Liver (tissue), 9 donors: ENCODE results near the gene CDC42SE2. TPM values are rescaled to one million over a fixed set of nuclear protein-coding genes. Genes with fewer than 3 reads are reported as not detected.

ENCODE experiments used
- DNase-seq: peaks from one replicate; pipeline ENCODE4 v3.0.0-alpha.2; 2017; ENCODE audit warnings: low spot score
- H3K27ac ChIP-seq, 2 donors: one replicate each; pipeline ENCODE4 v1.7.0; 2013; ENCODE audit warnings: inconsistent platforms in 2 of 2, low read length in 2 of 2, control low read depth in 1 of 2, low read depth in 1 of 2, mild to moderate bottlenecking in 1 of 2
- H3K27me3 ChIP-seq, 4 donors: one replicate each; pipeline versions ENCODE4 v1.6.1 to v1.7.0; 2013; ENCODE audit warnings: low read length in 3 of 4, inconsistent platforms in 1 of 4, mild to moderate bottlenecking in 1 of 4, moderate library complexity in 1 of 4; ENCODE audit not compliant: control insufficient read depth in 4 of 4, insufficient read depth in 4 of 4
- H3K36me3 ChIP-seq, 4 donors: one replicate each; pipeline versions ENCODE4 v1.6.1 to v1.7.0; 2013; ENCODE audit warnings: low read length in 3 of 4, mild to moderate bottlenecking in 3 of 4, low read depth in 1 of 4, moderate library complexity in 1 of 4; ENCODE audit not compliant: control insufficient read depth in 4 of 4, insufficient read depth in 3 of 4
- H3K4me1 ChIP-seq, 4 donors: one replicate each; pipeline versions ENCODE4 v1.6.1 to v1.7.0; 2013; ENCODE audit warnings: low read length in 3 of 4, mild to moderate bottlenecking in 3 of 4, moderate library complexity in 1 of 4; ENCODE audit not compliant: control insufficient read depth in 4 of 4, insufficient read depth in 4 of 4
- H3K4me3 ChIP-seq, 3 donors: one replicate each; pipeline versions ENCODE4 v1.6.1 to v1.7.0; 2013; ENCODE audit warnings: low read length in 3 of 3, control low read depth in 1 of 3, low read depth in 1 of 3, mild to moderate bottlenecking in 1 of 3
- H3K9ac ChIP-seq, 2 donors: one replicate each; pipeline ENCODE4 v1.7.0; 2013; ENCODE audit warnings: low read length in 2 of 2, mild to moderate bottlenecking in 2 of 2, moderate library complexity in 2 of 2, control low read depth in 1 of 2, low read depth in 1 of 2
- H3K9me3 ChIP-seq, 4 donors: one replicate each; pipeline versions ENCODE4 v1.6.1 to v1.7.0; 2013; ENCODE audit warnings: low read length in 3 of 4; ENCODE audit not compliant: control insufficient read depth in 4 of 4
- EGR1 ChIP-seq, 2 donors: IDR thresholded peaks; 2 replicates each; pipeline ENCODE4 v1.6.1; 2016 to 2018; ENCODE audit warnings: antibody characterized with exemption in 2 of 2, low read depth in 2 of 2
- FOXA1 ChIP-seq: IDR thresholded peaks from 2 replicates; pipeline ENCODE4 v1.6.1; 2016; ENCODE audit warnings: antibody characterized with exemption
- FOXA2 ChIP-seq: IDR thresholded peaks from 2 replicates; pipeline ENCODE4 v1.6.1; 2016; ENCODE audit warnings: antibody characterized with exemption
- HNF4A ChIP-seq, 2 donors: conservative IDR thresholded peaks; 2 replicates each; pipeline ENCODE4 v1.6.1; 2016; ENCODE audit warnings: antibody characterized with exemption in 2 of 2, mild to moderate bottlenecking in 2 of 2
- HNF4G ChIP-seq: IDR thresholded peaks from 2 replicates; pipeline ENCODE4 v1.6.1; 2016; ENCODE audit warnings: antibody characterized with exemption
- NR2F2 ChIP-seq: IDR thresholded peaks from 2 replicates; pipeline ENCODE4 v1.6.1; 2016; ENCODE audit warnings: antibody characterized with exemption
- RAD21 ChIP-seq, 2 donors: IDR thresholded peaks; 2 replicates each; pipeline ENCODE4 v1.6.1; 2016; ENCODE audit warnings: antibody characterized with exemption in 2 of 2, mild to moderate bottlenecking in 2 of 2
- RXRA ChIP-seq, 2 donors: IDR thresholded peaks; 2 replicates each; pipeline ENCODE4 v1.6.1; 2017 to 2018; ENCODE audit warnings: antibody characterized with exemption in 2 of 2, mild to moderate bottlenecking in 1 of 2
- SP1 ChIP-seq: IDR thresholded peaks from 2 replicates; pipeline ENCODE4 v1.6.1; 2018; ENCODE audit warnings: antibody characterized with exemption, mild to moderate bottlenecking
- TAF1 ChIP-seq: conservative IDR thresholded peaks from 2 replicates; pipeline ENCODE4 v1.6.1; 2016; ENCODE audit warnings: antibody characterized with exemption, mild to moderate bottlenecking
- YY1 ChIP-seq: IDR thresholded peaks from 2 replicates; pipeline ENCODE4 v1.6.1; 2016; ENCODE audit warnings: antibody characterized with exemption, mild to moderate bottlenecking
- WGBS: extraction: QIAGEN DNeasy Blood & Tissue Kit; methylation state at CpG from one replicate; pipeline ENCODE4 v1.1.7; 2013; 5-methylcytosine and 5-hydroxymethylcytosine counted together
- polyA plus RNA-seq, 2 donors: library from polyadenylated mRNA; stranded (reverse) in 1 of 2; unstranded in 1 of 2; fragments of 200-250 nt in 1 of 2; fragments of >200 nt in 1 of 2; fragmentation: Nextera tagmentation in 1 of 2; extraction: Ambion mirVana in 1 of 2; gene quantifications; one replicate each; pipeline versions ENCODE4 v1.2.1 to v1.2.3, GENCODE V29; 2013 to 2015
- total RNA-seq, 2 donors: library from RNA; depleted of rRNA; stranded (reverse); fragments of >200 nt; gene quantifications; one replicate each; pipeline ENCODE4 v1.2.3, GENCODE V29; 2014
- TF ChIP-seq, protein P1 (sequence below): IDR thresholded peaks from 2 replicates; pipeline ENCODE4 v1.6.1; 2016; ENCODE audit warnings: antibody characterized with exemption
- TF ChIP-seq, protein P2 (sequence below): IDR thresholded peaks from 2 replicates; pipeline ENCODE4 v1.6.1; 2016; ENCODE audit warnings: antibody characterized with exemption
- TF ChIP-seq, protein P3 (sequence below): fragments of 150-350 bp; IDR thresholded peaks from 2 replicates; pipeline ENCODE4 v1.5.1; 2017; ENCODE audit warnings: improper control_type of control experiment, low read depth, low read length; ENCODE audit not compliant: missing input control
- TF ChIP-seq, protein P4 (sequence below): IDR thresholded peaks from 2 replicates; pipeline ENCODE4 v1.6.1; 2016; ENCODE audit warnings: antibody characterized with exemption, mild to moderate bottlenecking
- TF ChIP-seq, protein P5 (sequence below): IDR thresholded peaks from 2 replicates; pipeline ENCODE4 v1.6.1; 2016; ENCODE audit warnings: antibody characterized with exemption
- donor health status: healthy.
- donor health status: healthy.
- donor health status: healthy.
- donor health status: healthy.
- donor health status: healthy.

Gene CDC42SE2
- total and polyA plus RNA-seq, 4 donors: 7.8 to 31.7 (median 17.0) TPM

DNA sequence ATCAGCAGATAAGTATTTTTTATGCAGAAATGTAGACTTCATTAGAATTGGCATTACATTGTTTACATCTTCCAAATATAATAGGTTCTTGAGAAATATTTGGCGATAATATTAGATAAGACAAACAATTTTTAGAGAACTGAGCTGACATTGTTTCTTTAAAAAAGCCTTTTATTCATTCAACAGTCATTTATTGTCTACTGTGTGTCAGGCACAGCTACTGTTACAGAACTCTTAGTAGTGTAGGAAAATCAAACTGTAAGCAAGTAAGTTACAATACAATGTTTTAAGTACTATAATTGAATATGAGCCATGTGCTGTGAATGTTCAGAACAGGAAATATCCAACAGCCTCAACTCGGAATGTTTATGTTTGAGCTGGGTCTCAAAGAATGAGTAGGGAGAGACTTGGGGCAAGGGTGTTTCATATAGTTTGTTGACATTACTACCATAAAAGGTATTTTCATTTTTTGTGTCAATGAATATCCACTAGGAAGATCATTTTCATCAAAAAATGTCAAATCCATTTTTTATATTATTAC is 114.0 kb downstream of the CDC42SE2 start:
- TF ChIP-seq TAF1 (no peak), HNF4A (conservative IDR thresholded peaks at IDR 0.05) (no peak), SP1 (no peak), HNF4G (no peak)
- TF ChIP-seq, protein P1, sequence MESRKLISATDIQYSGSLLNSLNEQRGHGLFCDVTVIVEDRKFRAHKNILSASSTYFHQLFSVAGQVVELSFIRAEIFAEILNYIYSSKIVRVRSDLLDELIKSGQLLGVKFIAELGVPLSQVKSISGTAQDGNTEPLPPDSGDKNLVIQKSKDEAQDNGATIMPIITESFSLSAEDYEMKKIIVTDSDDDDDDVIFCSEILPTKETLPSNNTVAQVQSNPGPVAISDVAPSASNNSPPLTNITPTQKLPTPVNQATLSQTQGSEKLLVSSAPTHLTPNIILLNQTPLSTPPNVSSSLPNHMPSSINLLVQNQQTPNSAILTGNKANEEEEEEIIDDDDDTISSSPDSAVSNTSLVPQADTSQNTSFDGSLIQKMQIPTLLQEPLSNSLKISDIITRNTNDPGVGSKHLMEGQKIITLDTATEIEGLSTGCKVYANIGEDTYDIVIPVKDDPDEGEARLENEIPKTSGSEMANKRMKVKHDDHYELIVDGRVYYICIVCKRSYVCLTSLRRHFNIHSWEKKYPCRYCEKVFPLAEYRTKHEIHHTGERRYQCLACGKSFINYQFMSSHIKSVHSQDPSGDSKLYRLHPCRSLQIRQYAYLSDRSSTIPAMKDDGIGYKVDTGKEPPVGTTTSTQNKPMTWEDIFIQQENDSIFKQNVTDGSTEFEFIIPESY: no peak
- TF ChIP-seq, protein P2, sequence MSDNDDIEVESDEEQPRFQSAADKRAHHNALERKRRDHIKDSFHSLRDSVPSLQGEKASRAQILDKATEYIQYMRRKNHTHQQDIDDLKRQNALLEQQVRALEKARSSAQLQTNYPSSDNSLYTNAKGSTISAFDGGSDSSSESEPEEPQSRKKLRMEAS: no peak
- Histone ChIP-seq H3K36me3 (no peaks in the 10 kb centered on the region), H3K27me3 (no peaks in the 10 kb centered on the region), H3K4me3 (no peak overlapping the region), H3K9ac (no peak overlapping the region), H3K27ac (peak overlapping the region in 1 of 2 donors; percentile 38), H3K4me1 (peaks cover 0 to 7% (median 3%) of the 10 kb centered on the region in 4 donors), H3K9me3 (no peaks in the 10 kb centered on the region)
- WGBS: 71% methylated on average over 2 of the region's 2 CpGs
- DNase-seq: no peak

DNA sequence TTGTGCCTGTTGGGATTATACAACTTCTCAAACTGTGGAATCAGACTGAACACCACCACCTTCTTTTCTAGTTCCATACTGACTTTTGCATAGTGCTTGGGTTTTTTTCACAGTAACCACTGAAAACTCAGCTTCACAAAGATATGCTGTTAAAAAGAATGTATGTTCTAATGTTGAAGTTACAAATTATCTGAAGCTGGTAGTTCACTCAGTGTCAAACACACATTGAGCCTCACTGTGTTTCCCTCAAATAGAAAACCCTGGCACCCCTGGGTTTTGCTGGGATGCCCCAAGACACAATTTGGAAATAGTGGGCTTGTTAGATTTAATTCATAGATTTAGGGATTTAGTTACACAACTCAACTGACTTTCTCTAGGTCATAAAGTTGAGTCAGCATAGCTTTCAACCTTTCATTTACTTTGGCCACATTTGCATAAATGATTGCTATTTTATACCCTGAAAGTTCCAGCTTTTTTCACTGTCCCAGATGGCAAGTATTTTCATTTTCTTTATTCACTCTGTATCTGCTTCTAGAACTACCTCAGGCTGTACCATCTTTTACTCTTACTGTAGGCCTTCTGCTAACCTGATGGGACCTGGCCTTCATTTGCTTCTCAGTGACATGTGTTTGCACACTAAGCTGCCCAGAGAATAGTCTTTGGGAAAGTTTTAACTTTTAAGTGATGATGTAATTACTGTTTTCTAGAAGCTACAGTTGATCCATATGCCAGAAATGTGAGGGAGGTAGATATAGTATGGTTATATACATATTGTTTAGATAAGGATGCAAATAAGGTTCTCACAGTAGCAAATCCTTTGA is 115.1 kb downstream of the CDC42SE2 start:
- Histone ChIP-seq H3K4me3 (no peak overlapping the region), H3K36me3 (no peaks in the 10 kb centered on the region), H3K4me1 (peaks cover 0 to 7% (median 3%) of the 10 kb centered on the region in 4 donors), H3K9me3 (no peaks in the 10 kb centered on the region), H3K9ac (peak overlapping the region in 1 of 2 donors; percentile 55), H3K27me3 (no peaks in the 10 kb centered on the region), H3K27ac (peak overlapping the region; percentile 64 to 69)
- no peak for TF ChIP-seq RAD21 (IDR thresholded peaks at IDR 0.05)
- DNase-seq: no peak

DNA sequence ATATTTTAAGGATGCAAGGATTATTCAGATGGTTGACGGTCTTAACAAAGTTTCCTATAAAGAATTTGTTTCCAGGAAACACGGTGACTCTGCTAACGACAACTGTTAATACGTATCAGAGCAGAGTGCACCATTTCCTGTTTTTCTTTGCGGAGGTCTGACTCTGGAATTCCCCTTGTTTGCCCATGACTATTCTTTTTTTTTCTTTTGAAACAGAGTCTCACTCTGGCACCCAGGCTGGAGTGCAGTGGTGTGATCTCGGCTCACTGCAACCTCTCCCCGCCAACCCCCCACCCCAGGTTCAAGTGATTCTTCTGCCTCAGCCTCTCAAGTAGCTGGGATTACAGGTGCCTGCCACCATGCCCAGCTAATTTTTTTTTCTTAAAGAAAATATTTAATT is 115.9 kb downstream of the CDC42SE2 start:
- no peaks in the 10 kb centered on the region for H3K27me3 ChIP-seq
- peak overlapping the region in 1 of 2 donors; percentile 9 for H3K9ac ChIP-seq
- no peak for DNase-seq
- WGBS: 50% methylated on average over 7 of the region's 7 CpGs
- no peak overlapping the region for H3K4me3 ChIP-seq
- no peaks in the 10 kb centered on the region for H3K36me3 ChIP-seq
- no peaks in the 10 kb centered on the region for H3K9me3 ChIP-seq
- H3K4me1 ChIP-seq: peaks cover 0 to 6% (median 2%) of the 10 kb centered on the region in 4 donors
- peak overlapping the region; percentile 64 to 69 for H3K27ac ChIP-seq
- TF ChIP-seq, protein P3, sequence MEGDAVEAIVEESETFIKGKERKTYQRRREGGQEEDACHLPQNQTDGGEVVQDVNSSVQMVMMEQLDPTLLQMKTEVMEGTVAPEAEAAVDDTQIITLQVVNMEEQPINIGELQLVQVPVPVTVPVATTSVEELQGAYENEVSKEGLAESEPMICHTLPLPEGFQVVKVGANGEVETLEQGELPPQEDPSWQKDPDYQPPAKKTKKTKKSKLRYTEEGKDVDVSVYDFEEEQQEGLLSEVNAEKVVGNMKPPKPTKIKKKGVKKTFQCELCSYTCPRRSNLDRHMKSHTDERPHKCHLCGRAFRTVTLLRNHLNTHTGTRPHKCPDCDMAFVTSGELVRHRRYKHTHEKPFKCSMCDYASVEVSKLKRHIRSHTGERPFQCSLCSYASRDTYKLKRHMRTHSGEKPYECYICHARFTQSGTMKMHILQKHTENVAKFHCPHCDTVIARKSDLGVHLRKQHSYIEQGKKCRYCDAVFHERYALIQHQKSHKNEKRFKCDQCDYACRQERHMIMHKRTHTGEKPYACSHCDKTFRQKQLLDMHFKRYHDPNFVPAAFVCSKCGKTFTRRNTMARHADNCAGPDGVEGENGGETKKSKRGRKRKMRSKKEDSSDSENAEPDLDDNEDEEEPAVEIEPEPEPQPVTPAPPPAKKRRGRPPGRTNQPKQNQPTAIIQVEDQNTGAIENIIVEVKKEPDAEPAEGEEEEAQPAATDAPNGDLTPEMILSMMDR: no peak
- no peak for TF ChIP-seq RXRA (IDR thresholded peaks at IDR 0.05)
- TF ChIP-seq FOXA2: no peak
- TF ChIP-seq SP1: peak; percentile 39
- TF ChIP-seq, protein P2: no peak
- TF ChIP-seq, protein P4, sequence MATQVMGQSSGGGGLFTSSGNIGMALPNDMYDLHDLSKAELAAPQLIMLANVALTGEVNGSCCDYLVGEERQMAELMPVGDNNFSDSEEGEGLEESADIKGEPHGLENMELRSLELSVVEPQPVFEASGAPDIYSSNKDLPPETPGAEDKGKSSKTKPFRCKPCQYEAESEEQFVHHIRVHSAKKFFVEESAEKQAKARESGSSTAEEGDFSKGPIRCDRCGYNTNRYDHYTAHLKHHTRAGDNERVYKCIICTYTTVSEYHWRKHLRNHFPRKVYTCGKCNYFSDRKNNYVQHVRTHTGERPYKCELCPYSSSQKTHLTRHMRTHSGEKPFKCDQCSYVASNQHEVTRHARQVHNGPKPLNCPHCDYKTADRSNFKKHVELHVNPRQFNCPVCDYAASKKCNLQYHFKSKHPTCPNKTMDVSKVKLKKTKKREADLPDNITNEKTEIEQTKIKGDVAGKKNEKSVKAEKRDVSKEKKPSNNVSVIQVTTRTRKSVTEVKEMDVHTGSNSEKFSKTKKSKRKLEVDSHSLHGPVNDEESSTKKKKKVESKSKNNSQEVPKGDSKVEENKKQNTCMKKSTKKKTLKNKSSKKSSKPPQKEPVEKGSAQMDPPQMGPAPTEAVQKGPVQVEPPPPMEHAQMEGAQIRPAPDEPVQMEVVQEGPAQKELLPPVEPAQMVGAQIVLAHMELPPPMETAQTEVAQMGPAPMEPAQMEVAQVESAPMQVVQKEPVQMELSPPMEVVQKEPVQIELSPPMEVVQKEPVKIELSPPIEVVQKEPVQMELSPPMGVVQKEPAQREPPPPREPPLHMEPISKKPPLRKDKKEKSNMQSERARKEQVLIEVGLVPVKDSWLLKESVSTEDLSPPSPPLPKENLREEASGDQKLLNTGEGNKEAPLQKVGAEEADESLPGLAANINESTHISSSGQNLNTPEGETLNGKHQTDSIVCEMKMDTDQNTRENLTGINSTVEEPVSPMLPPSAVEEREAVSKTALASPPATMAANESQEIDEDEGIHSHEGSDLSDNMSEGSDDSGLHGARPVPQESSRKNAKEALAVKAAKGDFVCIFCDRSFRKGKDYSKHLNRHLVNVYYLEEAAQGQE: no peak
- TF ChIP-seq, protein P5, sequence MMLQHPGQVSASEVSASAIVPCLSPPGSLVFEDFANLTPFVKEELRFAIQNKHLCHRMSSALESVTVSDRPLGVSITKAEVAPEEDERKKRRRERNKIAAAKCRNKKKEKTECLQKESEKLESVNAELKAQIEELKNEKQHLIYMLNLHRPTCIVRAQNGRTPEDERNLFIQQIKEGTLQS: no peak
- no peak for TF ChIP-seq TAF1
- TF ChIP-seq, protein P1: no peak
- no peak for TF ChIP-seq HNF4A (conservative IDR thresholded peaks at IDR 0.05)
- no peak for TF ChIP-seq FOXA1
- TF ChIP-seq NR2F2: peak; percentile 31
- no peak for TF ChIP-seq YY1
- no peak for TF ChIP-seq EGR1 (IDR thresholded peaks at IDR 0.05; ENCODE audit: low read depth in 2 of 2)
